HepG2 (cell line): ENCODE data around the gene CCBE1. TPM values are rescaled to one million over a fixed set of nuclear protein-coding genes. Genes with fewer than 3 reads are reported as not detected.

Source experiments
- ATAC-seq: fragments of 200-7000 bp; cut with Tn5 transposase; 3 replicates; pipeline ENCODE4 v1.9.1; 2020; ENCODE audit warnings: mild to moderate bottlenecking, moderate library complexity
- BruUV-seq: library from RNA; stranded (reverse); fragments of 400-500 nt; replicated peaks from 2 replicates; lab custom pipeline; 2021; lab: Mats Ljungman, UMichigan
- CTCF ChIA-PET: fragments of 300-600 bp; formaldehyde crosslinking; extraction: SDS; loops from one replicate; lab custom pipeline; 2021; ENCODE audit warnings: low total read pairs, inconsistent platforms, low intra/inter-chr PET ratio; lab: Yijun Ruan, JAX
- POLR2A ChIA-PET: fragments of 350-600 bp; sonication (Branson Sonifier 250); formaldehyde crosslinking; loops from one replicate; lab custom pipeline; 2020; ENCODE audit warnings: antibody characterized with exemption, inconsistent platforms; lab: Yijun Ruan, JAX
- DNase-seq: peaks from one replicate; pipeline ENCODE4 v3.0.0-alpha.2; 2015; ENCODE audit warnings: low spot score
- FAIRE-seq: peaks from 3 replicates; lab custom pipeline; 2011; peaks lifted over from hg19 to GRCh38; lab: Jason Lieb, UNC
- H2AFZ ChIP-seq: one replicate; pipeline ENCODE4 v1.6.1; 2011; ENCODE audit warnings: low read length, inconsistent platforms
- H3K27ac ChIP-seq: fragments of 300-600 bp; 3 replicates; pipeline ENCODE4 v1.8.0; 2011; ENCODE audit warnings: mixed run types, mild to moderate bottlenecking, mixed read lengths, low read length, inconsistent platforms; ENCODE audit not compliant: insufficient read depth; ENCODE audit errors: extremely low read length
- H3K27me3 ChIP-seq, 2 experiments: fragments of 200-600 bp in 1 of 2; 2 replicates in 1 of 2; 3 replicates in 1 of 2; pipeline versions ENCODE4 v1.6.0 to v1.8.0; 2011; ENCODE audit warnings: low read length in 2 of 2, mild to moderate bottlenecking in 2 of 2, moderate library complexity in 2 of 2, inconsistent platforms in 1 of 2; ENCODE audit not compliant: insufficient read depth in 2 of 2, control insufficient read depth in 1 of 2
- H3K36me3 ChIP-seq, 2 experiments: fragments of 200-600 bp in 1 of 2; replicated peaks in 1 of 2; 2 replicates in 1 of 2; 3 replicates in 1 of 2; pipeline versions ENCODE4 v1.5.1 to v1.8.0; 2011; ENCODE audit warnings: low read length in 2 of 2, inconsistent platforms in 1 of 2; ENCODE audit not compliant: insufficient read depth in 2 of 2, control insufficient read depth in 1 of 2
- H3K4me1 ChIP-seq: 2 replicates; pipeline ENCODE4 v1.5.1; 2012; ENCODE audit warnings: low read length, inconsistent platforms; ENCODE audit not compliant: insufficient read depth
- H3K4me2 ChIP-seq: 2 replicates; pipeline ENCODE4 v1.6.0; 2011; ENCODE audit warnings: low read depth, low read length, inconsistent platforms
- H3K4me3 ChIP-seq, 3 experiments: fragments of 200-600 bp in 1 of 3; sonication (generic), shearing (Covaris generic) in 1 of 3; replicated peaks in 1 of 3; 2 replicates each; pipeline ENCODE4 v1.5.1; 2011 to 2016; ENCODE audit warnings: low read length in 3 of 3, inconsistent platforms in 2 of 3, low read depth in 2 of 3, mild to moderate bottlenecking in 2 of 3, control low read depth in 1 of 3, mixed read lengths in 1 of 3; ENCODE audit not compliant: insufficient read depth in 1 of 3
- H3K79me2 ChIP-seq: one replicate; pipeline ENCODE4 v1.6.1; 2011; ENCODE audit warnings: low read length, inconsistent platforms; ENCODE audit not compliant: insufficient read depth
- H3K9ac ChIP-seq: 2 replicates; pipeline ENCODE4 v1.6.0; 2011; ENCODE audit warnings: mild to moderate bottlenecking, low read depth, low read length, inconsistent platforms; ENCODE audit not compliant: insufficient read depth
- H3K9me3 ChIP-seq: 2 replicates; pipeline ENCODE4 v1.5.1; 2012; ENCODE audit warnings: mild to moderate bottlenecking, low read length
- H4K20me1 ChIP-seq: 2 replicates; pipeline ENCODE4 v1.6.0; 2011; ENCODE audit warnings: inconsistent platforms, mild to moderate bottlenecking, low read length, moderate library complexity; ENCODE audit not compliant: insufficient read depth
- ARHGAP35 ChIP-seq: sonication (generic); formaldehyde crosslinking; IDR thresholded peaks from 2 replicates; pipeline ENCODE4 v1.9.0; 2022; ENCODE audit warnings: mild to moderate bottlenecking, inconsistent platforms, moderate library complexity, missing genetic modification reagents, borderline replicate concordance
- CERS6 ChIP-seq: sonication (generic); formaldehyde crosslinking; IDR thresholded peaks from 2 replicates; pipeline ENCODE4 v1.5.0; 2020; ENCODE audit warnings: missing genetic modification reagents
- IKZF1 ChIP-seq: fragments of 450-650 bp; IDR thresholded peaks from 2 replicates; pipeline ENCODE4 v1.7.1; 2016
- PTBP1 ChIP-seq: fragments of 200-400 bp; formaldehyde crosslinking; IDR thresholded peaks from 2 replicates; pipeline ENCODE4 v1.6.1; 2018; ENCODE audit warnings: low read length, low read depth; ENCODE audit not compliant: poor library complexity, severe bottlenecking
- RERE ChIP-seq: IDR thresholded peaks from 2 replicates; pipeline ENCODE4 v1.6.1; 2016; ENCODE audit warnings: low read depth, missing genetic modification reagents, missing compliant biosample characterization
- RFX5 ChIP-seq: IDR thresholded peaks from 2 replicates; pipeline ENCODE4 v1.6.1; 2011; ENCODE audit warnings: low read depth, low read length, improper control_type of control experiment
- SATB2 ChIP-seq: sonication (generic); formaldehyde crosslinking; IDR thresholded peaks from 2 replicates; pipeline ENCODE4 v1.5.0; 2020; ENCODE audit warnings: missing genetic modification reagents
- SMARCC2 ChIP-seq: fragments of 450-650 bp; IDR thresholded peaks from 2 replicates; pipeline ENCODE4 v1.6.1; 2017; ENCODE audit warnings: antibody characterized with exemption, mild to moderate bottlenecking
- SUZ12 ChIP-seq: fragments of 150-350 bp; IDR thresholded peaks from 2 replicates; pipeline ENCODE4 v1.6.1; 2014; ENCODE audit warnings: low read depth, low read length
- ZFAT ChIP-seq: sonication (generic); formaldehyde crosslinking; conservative IDR thresholded peaks from 2 replicates; pipeline ENCODE4 v1.8.1; 2023; ENCODE audit warnings: missing genetic modification reagents, inconsistent platforms
- ZMYM2 ChIP-seq: sonication (generic); formaldehyde crosslinking; IDR thresholded peaks from 2 replicates; pipeline ENCODE4 v1.8.0; 2022; ENCODE audit warnings: mild to moderate bottlenecking, missing genetic modification reagents
- ZNF333 ChIP-seq: sonication (generic); formaldehyde crosslinking; IDR thresholded peaks from 2 replicates; pipeline ENCODE4 v1.4.0; 2020; ENCODE audit warnings: mild to moderate bottlenecking, missing genetic modification reagents, borderline replicate concordance
- whole genome bisulfite sequencing: methylation state at CpG from one replicate; pipeline ENCODE4 v1.1.6; 2017; ENCODE audit warnings: low lambda C conversion rate; 5-methylcytosine and 5-hydroxymethylcytosine counted together
- in situ Hi-C: cut with HindIII; loops from 2 replicates; pipeline ENCODE4 v1.10.0; 2017; ENCODE audit warnings: low pct_unique_long_range_greater_than_20kb; ENCODE audit not compliant: extremely low pct_ligation_motif_present
- intact Hi-C: fragments of 100-400 bp; cut with micrococcal nuclease; formaldehyde crosslinking; loops from one replicate; pipeline ENCODE4 v1.10.0; 2022; ENCODE audit not compliant: unreplicated experiment
- polyA plus RNA-seq, 8 experiments: library from polyadenylated mRNA; depleted of rRNA in 3 of 8; stranded (reverse) in 7 of 8; unstranded in 1 of 8; fragments of >200 nt; fragmentation: Illumina TruSeq in 4 of 8; extraction: Trizol in 4 of 8; gene quantifications; 2 replicates each; pipeline versions ENCODE4 v1.2.1 to v1.2.3, GENCODE V29; 2011 to 2016; ENCODE audit warnings: low read depth in 4 of 8, missing spikeins in 1 of 8, mixed read lengths in 1 of 8; ENCODE audit not compliant: insufficient read depth in 1 of 8
- total RNA-seq, 5 experiments: library from RNA; depleted of rRNA; stranded (reverse); fragments of >200 nt; fragmentation: Illumina TruSeq; extraction: Trizol; gene quantifications; 2 replicates each; pipeline ENCODE4 v1.2.3, GENCODE V29; 2016; ENCODE audit warnings: low read depth in 1 of 5

Gene CCBE1
- total and polyA plus RNA-seq, 2 of the 13 experiments (the other 11 are each of a cell fraction or from before 2014, with no cell fraction given) = not detected

- intact Hi-C loops = loop anchor here (5.0 kb wide), 1 partner anchor 1368 kb away; no protein-coding TSS in a partner anchor
- CTCF ChIA-PET = no interaction called here
- WGBS = 0% methylated on average over 3 of the region's 3 CpGs
These were observed 22.4 kb upstream of the CCBE1 start for GRCh38 chr18:59719544-59720181.

GRCh38 chr18:59718464-59719157, 21.4 kb upstream of the CCBE1 start:
- Histone ChIP-seq H3K36me3 (no peaks in the 10 kb centered on the region), H3K9ac (no peak overlapping the region), H4K20me1 (no peaks in the 10 kb centered on the region), H3K9me3 (no peaks in the 10 kb centered on the region), H3K4me1 (no peaks in the 10 kb centered on the region), H3K79me2 (no peaks in the 10 kb centered on the region), H2AFZ (no peak overlapping the region), H3K27ac (no peak overlapping the region), H3K4me2 (no peak overlapping the region), H3K4me3 (no peak overlapping the region), H3K27me3 (peaks cover 0 to 7% of the 10 kb centered on the region in 2 experiments; a peak in 2 of 5 replicates)
- intact Hi-C loops = no loop called here
- ChIA-PET POLR2A (no interaction called here), CTCF (no interaction called here)
- WGBS = 2% methylated on average over 4 of the region's 7 CpGs
- BruUV-seq = no TSS peak
- in situ Hi-C loops = no loop called here
- FAIRE-seq (no peak), ATAC-seq (no peak), DNase-seq (no peak)
- TF ChIP-seq SATB2 (CRISPR knock-in tag) (no peak), PTBP1 (no peak), RFX5 (no peak), ZFAT (CRISPR knock-in tag) (no peak), RERE (CRISPR knock-in tag) (no peak), SMARCC2 (no peak), IKZF1 (no peak), ZNF333 (CRISPR knock-in tag) (no peak)

More at GRCh38 chr18:59719544-59720181, 22.4 kb upstream of the CCBE1 start:
- Histone ChIP-seq H3K36me3 (no peaks in the 10 kb centered on the region), H4K20me1 (no peaks in the 10 kb centered on the region), H3K27ac (no peak overlapping the region), H3K4me3 (no peak overlapping the region), H3K79me2 (no peaks in the 10 kb centered on the region), H3K9ac (no peak overlapping the region), H3K4me1 (no peaks in the 10 kb centered on the region), H2AFZ (no peak overlapping the region), H3K27me3 (peaks cover 0 to 7% of the 10 kb centered on the region in 2 experiments; a peak in 2 of 5 replicates), H3K4me2 (no peak overlapping the region), H3K9me3 (no peaks in the 10 kb centered on the region)
- FAIRE-seq (no peak), ATAC-seq (no peak), DNase-seq (no peak)
- TF ChIP-seq ARHGAP35 (CRISPR knock-in tag) = no peak
- TF ChIP-seq CERS6 (CRISPR knock-in tag) = no peak
- no peak for TF ChIP-seq SUZ12
- no peak for TF ChIP-seq ZMYM2
- BruUV-seq = no TSS peak
- in situ Hi-C loops = no loop called here
- POLR2A ChIA-PET = no interaction called here
